Cardiac muscle cell (in vitro differentiated cells and primary cell): ENCODE measurements around the gene SLC35G6. TPM values are rescaled to one million over a fixed set of nuclear protein-coding genes. Genes with fewer than 3 reads are reported as not detected.
A peak's percentile ranks its signal among the peaks of the same experiment; 100 is the strongest.
"Not testable (repeated sequence)": the region's sequence is repeated elsewhere in the genome, so short reads cannot be mapped to it uniquely, and the experiment has no call there.

Experiments
- DNase-seq, 2 donors: peaks; one replicate each; pipeline versions ENCODE4 v3.0.0 to v3.0.0-alpha.2; 2010 to 2017; ENCODE audit warnings: low read depth in 1 of 2, low spot score in 1 of 2
- H3K27ac ChIP-seq: fragments of 200-600 bp; sonication (generic); 2 replicates; pipeline ENCODE4 v1.5.1; 2016
- H3K27me3 ChIP-seq: fragments of 200-600 bp; sonication (generic); 2 replicates; pipeline ENCODE4 v1.6.0; 2016; ENCODE audit warnings: control low read depth
- H3K36me3 ChIP-seq: fragments of 200-600 bp; sonication (generic); 2 replicates; pipeline ENCODE4 v1.5.1; 2016; ENCODE audit warnings: control low read depth
- H3K4me1 ChIP-seq: fragments of 200-600 bp; sonication (generic); 2 replicates; pipeline ENCODE4 v1.8.1; 2017; ENCODE audit warnings: low read depth, mild to moderate bottlenecking, mixed run types
- H3K4me3 ChIP-seq: fragments of 200-600 bp; sonication (generic); 2 replicates; pipeline ENCODE4 v1.5.1; 2016; ENCODE audit warnings: mild to moderate bottlenecking
- H3K9me3 ChIP-seq: fragments of 200-600 bp; sonication (generic); 2 replicates; pipeline ENCODE4 v1.5.1; 2017; ENCODE audit warnings: low read depth, mild to moderate bottlenecking, control low read depth
- polyA plus RNA-seq: library from polyadenylated mRNA; unstranded; fragments of >200 nt; fragmentation: Nextera tagmentation; extraction: Ambion mirVana; gene quantifications from 2 replicates; pipeline ENCODE4 v1.2.1, GENCODE V29; 2016
- total RNA-seq: library from RNA; depleted of rRNA; stranded (reverse); fragments of >200 nt; gene quantifications from 2 replicates; pipeline ENCODE4 v1.2.3, GENCODE V29; 2016
- TF ChIP-seq, protein P1 (sequence below): IDR thresholded peaks from 2 replicates; pipeline ENCODE4 v1.5.1; 2012; ENCODE audit warnings: low read depth, mild to moderate bottlenecking, low read length

Gene SLC35G6
- total and polyA plus RNA-seq, 2 experiments from 2014 or later, result 1.9 TPM; not detected in 1

- Histone ChIP-seq H3K27me3 (no peaks in the 10 kb centered on the region), H3K36me3 (peaks cover 3% of the 10 kb centered on the region), H3K4me3 (no peak overlapping the region), H3K27ac (peak overlapping the region; percentile 43), H3K4me1 (peaks cover 5% of the 10 kb centered on the region), H3K9me3 (no peaks in the 10 kb centered on the region)
- TF ChIP-seq, protein P1, sequence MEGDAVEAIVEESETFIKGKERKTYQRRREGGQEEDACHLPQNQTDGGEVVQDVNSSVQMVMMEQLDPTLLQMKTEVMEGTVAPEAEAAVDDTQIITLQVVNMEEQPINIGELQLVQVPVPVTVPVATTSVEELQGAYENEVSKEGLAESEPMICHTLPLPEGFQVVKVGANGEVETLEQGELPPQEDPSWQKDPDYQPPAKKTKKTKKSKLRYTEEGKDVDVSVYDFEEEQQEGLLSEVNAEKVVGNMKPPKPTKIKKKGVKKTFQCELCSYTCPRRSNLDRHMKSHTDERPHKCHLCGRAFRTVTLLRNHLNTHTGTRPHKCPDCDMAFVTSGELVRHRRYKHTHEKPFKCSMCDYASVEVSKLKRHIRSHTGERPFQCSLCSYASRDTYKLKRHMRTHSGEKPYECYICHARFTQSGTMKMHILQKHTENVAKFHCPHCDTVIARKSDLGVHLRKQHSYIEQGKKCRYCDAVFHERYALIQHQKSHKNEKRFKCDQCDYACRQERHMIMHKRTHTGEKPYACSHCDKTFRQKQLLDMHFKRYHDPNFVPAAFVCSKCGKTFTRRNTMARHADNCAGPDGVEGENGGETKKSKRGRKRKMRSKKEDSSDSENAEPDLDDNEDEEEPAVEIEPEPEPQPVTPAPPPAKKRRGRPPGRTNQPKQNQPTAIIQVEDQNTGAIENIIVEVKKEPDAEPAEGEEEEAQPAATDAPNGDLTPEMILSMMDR, result no peak
- DNase-seq, result no peak
Observed at GRCh38 chr17:7467498-7467897, 13.7 kb upstream of the SLC35G6 start.

DNA sequence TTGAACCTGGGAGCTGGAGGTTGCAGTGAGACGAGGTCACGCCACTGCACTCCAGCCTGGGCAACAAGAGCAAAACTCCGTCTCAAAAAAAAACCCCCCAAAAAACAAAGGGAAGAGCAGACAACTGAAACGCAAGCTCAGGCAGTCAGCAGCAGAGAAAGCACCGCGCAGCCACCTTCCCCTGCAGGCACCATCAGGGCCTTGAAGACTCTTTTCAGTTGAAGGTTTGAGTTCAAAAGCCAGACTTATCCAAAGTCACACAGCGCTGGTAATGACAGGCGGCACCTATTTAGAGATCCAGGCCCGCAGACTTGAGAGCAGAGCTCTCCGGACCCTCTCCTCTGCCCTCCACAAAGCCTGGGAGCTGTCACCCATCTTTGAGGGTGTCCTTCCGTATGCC, 13.0 kb upstream of the SLC35G6 start:
- DNase-seq, result no peak
- TF ChIP-seq, protein P1, result no peak
- no peaks in the 10 kb centered on the region for H3K27me3 ChIP-seq
- H3K36me3 ChIP-seq, result peaks cover 3% of the 10 kb centered on the region
- no peaks in the 10 kb centered on the region for H3K9me3 ChIP-seq
- H3K27ac ChIP-seq, result peak overlapping the region; percentile 34
- peaks cover 5% of the 10 kb centered on the region for H3K4me1 ChIP-seq
- H3K4me3 ChIP-seq, result no peak overlapping the region

GRCh38 chr17:7468804-7469389, 12.3 kb upstream of the SLC35G6 start:
- H3K27me3 ChIP-seq, result no peaks in the 10 kb centered on the region
- peaks cover 5% of the 10 kb centered on the region for H3K4me1 ChIP-seq
- no peak overlapping the region for H3K4me3 ChIP-seq
- no peaks in the 10 kb centered on the region for H3K9me3 ChIP-seq
- peak overlapping the region; percentile 34 for H3K27ac ChIP-seq
- TF ChIP-seq, protein P1, result no peak
- no peak for DNase-seq
- H3K36me3 ChIP-seq, result peaks cover 3% of the 10 kb centered on the region

DNA sequence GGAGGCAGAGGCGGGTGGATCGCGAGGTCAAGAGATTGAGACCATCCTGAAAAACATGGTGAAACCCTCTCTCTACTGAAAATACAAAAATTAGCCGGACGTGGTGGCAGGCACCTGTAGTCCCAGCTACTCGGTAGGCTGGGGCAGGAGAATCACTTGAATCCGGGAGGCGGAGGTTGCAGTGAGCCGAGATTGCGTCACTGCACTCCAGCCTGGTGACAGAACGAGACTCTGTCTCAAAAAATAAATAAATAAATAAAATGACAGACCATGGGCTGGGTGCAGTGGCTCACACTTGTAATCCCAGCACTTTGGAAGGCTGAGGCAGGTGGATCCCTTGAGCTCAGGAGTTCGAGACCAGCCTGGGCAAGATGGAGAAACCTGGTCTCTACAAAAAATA, 11.4 kb upstream of the SLC35G6 start:
- not testable (repeated sequence) for H3K9me3 ChIP-seq, H3K27ac ChIP-seq, DNase-seq

DNA sequence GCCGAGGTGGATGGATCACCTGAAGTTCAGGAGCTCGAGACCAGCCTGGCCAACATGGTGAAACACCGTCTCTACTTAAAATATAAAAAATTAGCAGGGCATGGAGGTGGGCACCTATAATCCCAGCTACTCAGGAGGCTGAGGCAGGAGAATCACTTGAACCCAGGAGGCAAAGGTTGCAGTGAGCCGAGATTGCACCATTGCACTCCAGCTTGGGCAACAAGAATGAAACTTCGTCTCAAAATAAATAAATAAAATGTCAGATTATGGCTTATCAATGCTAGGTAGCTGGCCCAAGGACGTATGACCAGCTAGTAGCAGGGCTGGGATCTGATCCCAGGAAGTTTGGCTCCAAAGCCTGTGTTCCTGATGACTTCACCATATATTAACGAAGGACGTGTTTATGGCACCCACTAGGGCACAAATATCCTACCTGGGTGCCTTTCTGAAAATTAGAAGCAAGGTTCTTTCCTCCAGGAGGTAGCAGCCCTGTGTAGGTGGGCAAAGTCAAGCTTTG, 10.7 kb upstream of the SLC35G6 start:
- DNase-seq, H3K4me3 ChIP-seq: not testable (repeated sequence)

More for the DNA sequence above, 11.4 kb upstream of the SLC35G6 start:
- not testable (repeated sequence) for H3K27me3 ChIP-seq, H3K4me1 ChIP-seq, H3K4me3 ChIP-seq, H3K36me3 ChIP-seq

GRCh38 chr17:7471729-7472128, 9.5 kb upstream of the SLC35G6 start:
- Histone ChIP-seq H3K27me3 (no peaks in the 10 kb centered on the region), H3K36me3 (no peaks in the 10 kb centered on the region), H3K4me1 (peaks cover 16% of the 10 kb centered on the region), H3K27ac (no peak overlapping the region), H3K4me3 (no peak overlapping the region), H3K9me3 (no peaks in the 10 kb centered on the region)
- no peak for DNase-seq
- TF ChIP-seq, protein P1, result no peak

More for the DNA sequence above, 10.7 kb upstream of the SLC35G6 start:
- H3K9me3 ChIP-seq, H3K36me3 ChIP-seq, H3K27me3 ChIP-seq, H3K4me1 ChIP-seq, H3K27ac ChIP-seq: not testable (repeated sequence)

DNA sequence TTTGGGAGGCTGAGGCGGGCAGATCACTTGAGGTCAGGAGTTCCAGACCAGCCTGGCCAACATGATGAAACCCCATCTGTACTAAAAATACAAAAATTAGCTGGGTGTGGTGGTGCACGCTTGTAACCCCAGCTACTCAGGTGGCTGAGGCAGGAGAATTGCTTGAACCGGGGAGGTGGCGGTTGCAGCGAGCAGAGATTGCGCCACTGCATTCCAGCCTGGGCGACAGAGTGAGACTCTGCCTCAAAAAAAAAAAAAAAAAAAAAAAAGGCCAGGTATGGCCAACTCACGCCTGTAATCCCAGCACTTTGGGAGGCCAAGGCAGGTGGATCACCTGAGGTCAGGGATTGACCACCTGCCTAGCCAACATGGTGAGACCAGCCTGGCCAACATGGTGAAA, 6.5 kb upstream of the SLC35G6 start:
- H3K4me1 ChIP-seq, result peaks cover 25% of the 10 kb centered on the region
- not testable (repeated sequence) for DNase-seq, H3K36me3 ChIP-seq, H3K4me3 ChIP-seq, H3K9me3 ChIP-seq, H3K27ac ChIP-seq, H3K27me3 ChIP-seq
